GM19035 (cell line): ENCODE data around the gene ENGASE.
"Not testable (repeated sequence)": the region's sequence is repeated elsewhere in the genome, so short reads cannot be mapped to it uniquely, and the experiment has no call there.

Experiments used
- ATAC-seq: cut with Tn5 transposase; IDR thresholded peaks from one replicate; pipeline ENCODE4 v1.9.1; 2021; ENCODE audit not compliant: unreplicated experiment

ENGASE gene

GRCh38 chr17:79052131-79052530, 22.5 kb upstream of the ENGASE start:
- no peak for ATAC-seq

- no peak for ATAC-seq
Measured at GRCh38 chr17:79053251-79053925, 21.2 kb upstream of the ENGASE start.

- no peak for ATAC-seq
Measured at GRCh38 chr17:79054200-79054960, 20.2 kb upstream of the ENGASE start.

GRCh38 chr17:79055197-79055596, 19.4 kb upstream of the ENGASE start:
- ATAC-seq: no peak

- no peak for ATAC-seq
Measured at GRCh38 chr17:79057737-79058385, 16.8 kb upstream of the ENGASE start.

GRCh38 chr17:79062691-79063090, 11.9 kb upstream of the ENGASE start:
- no peak for ATAC-seq

- no peak for ATAC-seq
Measured at GRCh38 chr17:79064026-79064425, 10.6 kb upstream of the ENGASE start.

DNA sequence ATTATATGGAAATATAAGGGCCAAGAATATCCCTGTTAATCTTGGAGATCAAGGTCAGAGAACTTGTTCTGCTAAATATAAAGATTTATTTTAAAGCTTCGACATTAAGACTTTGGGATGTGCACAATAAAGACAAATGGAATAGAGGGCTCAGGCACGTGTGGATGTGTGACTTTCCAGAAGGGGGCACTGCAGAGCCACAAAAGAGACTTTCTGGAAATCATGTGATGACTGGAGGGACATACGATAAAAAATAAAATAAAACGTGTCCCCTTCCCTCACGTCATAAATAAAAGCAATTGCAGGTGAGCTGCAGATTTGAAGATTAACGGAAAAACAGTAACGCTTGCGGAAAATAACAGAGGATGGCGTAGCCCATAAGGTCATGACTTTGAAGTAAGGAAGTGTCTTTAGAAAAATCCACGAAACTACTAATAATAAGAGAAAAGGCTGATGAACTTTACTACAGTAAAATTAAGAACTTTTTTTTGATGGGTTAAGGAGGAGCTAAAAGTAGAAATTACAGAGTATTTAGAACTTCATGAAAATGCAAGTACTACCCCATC, 9.4 kb upstream of the ENGASE start:
- no peak for ATAC-seq

DNA sequence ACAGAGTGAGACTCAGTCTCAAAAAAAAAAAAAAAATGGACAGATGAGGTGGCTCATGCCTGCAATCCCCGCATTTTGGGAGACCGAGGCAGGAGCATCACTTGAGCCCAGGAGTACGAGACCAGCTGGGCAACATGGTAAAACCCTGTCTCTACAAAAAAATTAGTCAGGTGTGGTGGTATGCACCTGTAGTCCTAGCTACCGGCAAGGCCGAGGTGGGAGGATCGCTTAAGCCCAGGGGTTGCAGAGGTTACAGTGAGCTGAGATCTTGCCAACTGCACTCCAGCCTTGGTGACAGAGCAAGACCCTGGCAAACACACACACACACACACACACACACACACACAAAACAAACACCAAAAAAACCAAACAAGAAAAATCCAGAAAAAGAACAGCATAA, 7.7 kb upstream of the ENGASE start:
- ATAC-seq: no peak

GRCh38 chr17:79070266-79070880, 4.3 kb upstream of the ENGASE start:
- ATAC-seq: no peak

GRCh38 chr17:79071161-79071740, 3.4 kb upstream of the ENGASE start:
- no peak for ATAC-seq

DNA sequence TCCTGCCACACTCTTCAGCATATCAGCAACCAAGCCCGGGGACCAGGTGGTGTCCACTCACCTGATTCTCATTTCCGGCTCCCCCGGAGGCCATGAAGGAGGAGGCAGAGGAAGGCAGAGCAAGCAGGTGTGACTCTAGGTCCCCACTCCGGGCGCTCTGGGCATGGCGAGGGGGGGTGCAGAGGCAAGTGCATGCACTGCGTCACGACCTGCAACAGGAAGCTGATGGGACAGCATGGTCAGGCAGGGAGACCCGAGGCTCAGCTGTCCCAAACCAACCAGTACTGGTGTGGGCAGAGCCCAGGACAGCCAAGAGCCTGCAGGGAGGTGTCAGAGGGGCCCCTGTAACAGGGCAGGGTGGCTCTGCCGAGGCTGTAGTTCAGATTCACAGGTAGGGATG, 2.1 kb upstream of the ENGASE start:
- no peak for ATAC-seq

DNA sequence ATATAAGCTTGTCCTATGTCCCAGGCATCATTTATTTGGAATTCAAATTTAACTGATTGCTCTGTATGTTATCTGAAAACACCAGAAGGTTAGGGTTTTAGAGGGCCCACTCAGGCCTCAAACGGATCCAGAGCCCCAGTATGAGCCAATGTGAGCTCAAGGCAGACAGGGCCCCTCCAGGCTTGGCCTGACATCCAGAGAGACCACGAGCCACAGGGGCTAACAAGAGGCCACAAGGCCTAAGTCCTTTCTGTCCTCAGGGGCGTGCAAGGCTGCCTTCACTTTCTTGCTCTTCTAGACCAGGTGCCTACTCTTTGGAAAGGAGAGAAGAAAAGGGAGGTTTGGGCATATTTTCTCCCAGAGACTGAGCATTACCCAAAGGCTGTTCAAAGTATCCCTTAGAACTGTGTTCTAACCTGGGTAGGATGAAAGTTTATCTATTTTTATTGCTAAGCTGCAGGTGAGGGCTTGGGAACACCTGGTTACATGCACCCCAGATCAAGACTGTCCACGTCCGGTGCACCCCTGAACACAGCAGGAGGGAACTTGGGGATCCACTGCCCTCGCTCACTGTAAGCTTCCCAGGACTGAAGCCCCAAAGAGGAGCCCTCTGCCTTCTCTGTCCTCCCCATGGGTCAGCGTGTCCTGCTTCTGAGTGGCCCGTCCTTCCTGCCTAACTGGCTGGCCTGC, 1.5 kb upstream of the ENGASE start:
- no peak for ATAC-seq

- no peak for ATAC-seq
Measured at GRCh38 chr17:79073706-79074088, 927 bp upstream of the ENGASE start.

DNA sequence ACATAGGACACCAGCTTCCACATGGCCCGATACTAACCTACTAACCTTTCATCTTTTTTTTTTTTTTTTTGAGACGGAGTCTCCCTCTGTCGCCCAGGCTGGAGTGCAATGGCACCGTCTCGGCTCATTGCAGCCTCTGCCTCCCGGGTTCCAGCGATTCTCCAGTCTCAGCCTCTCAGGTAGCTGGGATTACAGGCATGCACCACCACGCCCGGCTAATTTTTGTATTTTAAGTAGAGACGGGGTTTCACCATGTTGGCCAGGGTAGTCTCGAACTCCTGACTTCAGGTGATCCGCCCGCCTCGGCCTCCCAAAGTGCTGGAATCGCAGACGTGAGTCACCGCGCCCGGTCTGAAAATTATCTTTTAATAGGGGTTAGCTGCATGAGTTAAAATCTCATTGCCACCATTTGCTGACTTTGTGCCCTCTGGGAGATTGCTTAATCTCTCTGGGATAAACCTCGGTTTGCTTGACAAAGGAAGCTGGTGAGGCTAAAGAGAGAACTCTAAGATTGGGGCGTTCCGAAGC, 439 bp upstream of the ENGASE start:
- ATAC-seq: not testable (repeated sequence)

GRCh38 chr17:79075446-79075750, 774 bp downstream of the ENGASE start:
- ATAC-seq: no peak

- no peak for ATAC-seq
Measured at GRCh38 chr17:79075861-79076406, 1.3 kb downstream of the ENGASE start.

GRCh38 chr17:79077587-79077986, 3.0 kb downstream of the ENGASE start:
- no peak for ATAC-seq

GRCh38 chr17:79078476-79079190, 4.0 kb downstream of the ENGASE start:
- no peak for ATAC-seq
